Amniotic epithelial cell (primary cell): Measurements from ENCODE around the gene PTTG1IP.
"Not testable (repeated sequence)": the region's sequence is repeated elsewhere in the genome, so short reads cannot be mapped to it uniquely, and the experiment has no call there.

ENCODE experiments used
- DNase-seq: peaks from one replicate; pipeline ENCODE4 v3.0.0-alpha.2; 2010; ENCODE audit warnings: low read depth

The PTTG1IP gene

GRCh38 chr21:44883250-44883649 lies 9.8 kb upstream of the PTTG1IP start:
- no peak for DNase-seq

GRCh38 chr21:44881198-44881872 lies 7.8 kb upstream of the PTTG1IP start:
- DNase-seq, result peak; percentile 55

GRCh38 chr21:44880405-44881197 lies 7.1 kb upstream of the PTTG1IP start:
- no peak for DNase-seq

GRCh38 chr21:44879238-44879637 lies 5.7 kb upstream of the PTTG1IP start:
- not testable (repeated sequence) for DNase-seq

GRCh38 chr21:44878053-44878982 lies 4.8 kb upstream of the PTTG1IP start:
- peak; percentile 40 for DNase-seq

- DNase-seq, result no peak
These were observed 3.5 kb upstream of the PTTG1IP start for GRCh38 chr21:44876849-44877575.

GRCh38 chr21:44875316-44875700 lies 1.8 kb upstream of the PTTG1IP start:
- DNase-seq, result peak; percentile 62

- DNase-seq, result no peak
These were observed 1.2 kb upstream of the PTTG1IP start for GRCh38 chr21:44874497-44875315.

- no peak for DNase-seq
These were observed 678 bp upstream of the PTTG1IP start for GRCh38 chr21:44874240-44874496.

GRCh38 chr21:44872649-44873355 lies 688 bp downstream of the PTTG1IP start:
- no peak for DNase-seq

- DNase-seq, result no peak
These were observed 1.2 kb downstream of the PTTG1IP start for GRCh38 chr21:44872323-44872648.

GRCh38 chr21:44871576-44872269 lies 1.8 kb downstream of the PTTG1IP start:
- peak; percentile 88 for DNase-seq

- DNase-seq, result no peak
These were observed 2.6 kb downstream of the PTTG1IP start for GRCh38 chr21:44870748-44871495.

GRCh38 chr21:44869781-44870747 lies 3.4 kb downstream of the PTTG1IP start:
- peak; percentile 99 for DNase-seq

GRCh38 chr21:44868707-44869106 lies 4.8 kb downstream of the PTTG1IP start:
- no peak for DNase-seq

GRCh38 chr21:44867999-44868700 lies 5.3 kb downstream of the PTTG1IP start:
- DNase-seq, result no peak

- DNase-seq, result no peak
These were observed 6.0 kb downstream of the PTTG1IP start for GRCh38 chr21:44867464-44867863.
